ENCODE results near the gene ANKRD53. TPM values are rescaled to one million over a fixed set of nuclear protein-coding genes. Genes with fewer than 3 reads are reported as not detected.

The ANKRD53 gene
- total RNA-seq, 2 experiments from 2014 or later, result 0.21 to 0.38 TPM

- H3K9me3 Mint-ChIP-seq, result no peaks in the 10 kb centered on the region
- H3K27ac Mint-ChIP-seq, result no peak overlapping the region
- H3K36me3 Mint-ChIP-seq, result no peaks in the 10 kb centered on the region
- peaks cover 6% of the 10 kb centered on the region for H3K4me1 Mint-ChIP-seq
- DNase-seq, result no peak
- no peak overlapping the region for H3K4me3 Mint-ChIP-seq
- peaks cover 56% of the 10 kb centered on the region for H3K27me3 Mint-ChIP-seq
These were observed 19.1 kb upstream of the ANKRD53 start for GRCh38 chr2:70959271-70959761.

GRCh38 chr2:70959851-70960832, 18.3 kb upstream of the ANKRD53 start:
- Mint-ChIP-seq H3K27ac (no peak overlapping the region), H3K4me3 (no peak overlapping the region), H3K9me3 (no peaks in the 10 kb centered on the region), H3K4me1 (peaks cover 8% of the 10 kb centered on the region), H3K36me3 (no peaks in the 10 kb centered on the region), H3K27me3 (peaks cover 54% of the 10 kb centered on the region)
- DNase-seq, result no peak

- Mint-ChIP-seq H3K4me3 (no peak overlapping the region), H3K4me1 (peaks cover 10% of the 10 kb centered on the region), H3K36me3 (no peaks in the 10 kb centered on the region), H3K27ac (no peak overlapping the region), H3K9me3 (no peaks in the 10 kb centered on the region), H3K27me3 (peaks cover 52% of the 10 kb centered on the region)
- no peak for DNase-seq
These were observed 17.4 kb upstream of the ANKRD53 start for GRCh38 chr2:70960833-70961647.

- H3K9me3 Mint-ChIP-seq, result no peaks in the 10 kb centered on the region
- no peak for DNase-seq
- no peak overlapping the region for H3K27ac Mint-ChIP-seq
- H3K36me3 Mint-ChIP-seq, result no peaks in the 10 kb centered on the region
- H3K27me3 Mint-ChIP-seq, result peaks cover 51% of the 10 kb centered on the region
- H3K4me3 Mint-ChIP-seq, result no peak overlapping the region
- peaks cover 10% of the 10 kb centered on the region for H3K4me1 Mint-ChIP-seq
These were observed 16.8 kb upstream of the ANKRD53 start for GRCh38 chr2:70961648-70961994.

- H3K27me3 Mint-ChIP-seq, result peaks cover 44% of the 10 kb centered on the region
- no peak overlapping the region for H3K27ac Mint-ChIP-seq
- H3K4me3 Mint-ChIP-seq, result no peak overlapping the region
- no peaks in the 10 kb centered on the region for H3K9me3 Mint-ChIP-seq
- peaks cover 10% of the 10 kb centered on the region for H3K4me1 Mint-ChIP-seq
- DNase-seq, result no peak
- H3K36me3 Mint-ChIP-seq, result no peaks in the 10 kb centered on the region
These were observed 16.1 kb upstream of the ANKRD53 start for GRCh38 chr2:70962211-70962884.

- H3K4me1 Mint-ChIP-seq, result peaks cover 9% of the 10 kb centered on the region
- no peak overlapping the region for H3K4me3 Mint-ChIP-seq
- DNase-seq, result no peak
- H3K36me3 Mint-ChIP-seq, result no peaks in the 10 kb centered on the region
- no peak overlapping the region for H3K27ac Mint-ChIP-seq
- H3K9me3 Mint-ChIP-seq, result no peaks in the 10 kb centered on the region
- peaks cover 38% of the 10 kb centered on the region for H3K27me3 Mint-ChIP-seq
These were observed 15.2 kb upstream of the ANKRD53 start for GRCh38 chr2:70962885-70963878.

GRCh38 chr2:70964133-70964532, 14.3 kb upstream of the ANKRD53 start:
- peaks cover 4% of the 10 kb centered on the region for H3K4me1 Mint-ChIP-seq
- no peak overlapping the region for H3K27ac Mint-ChIP-seq
- H3K27me3 Mint-ChIP-seq, result peaks cover 38% of the 10 kb centered on the region
- no peaks in the 10 kb centered on the region for H3K36me3 Mint-ChIP-seq
- DNase-seq, result no peak
- no peak overlapping the region for H3K4me3 Mint-ChIP-seq
- H3K9me3 Mint-ChIP-seq, result no peaks in the 10 kb centered on the region

GRCh38 chr2:70964596-70965386, 13.6 kb upstream of the ANKRD53 start:
- H3K4me3 Mint-ChIP-seq, result peak overlapping the region; percentile 79
- no peaks in the 10 kb centered on the region for H3K9me3 Mint-ChIP-seq
- peak; percentile 84 for DNase-seq
- peaks cover 4% of the 10 kb centered on the region for H3K4me1 Mint-ChIP-seq
- H3K27ac Mint-ChIP-seq, result no peak overlapping the region
- peaks cover 38% of the 10 kb centered on the region for H3K27me3 Mint-ChIP-seq
- H3K36me3 Mint-ChIP-seq, result no peaks in the 10 kb centered on the region

- H3K9me3 Mint-ChIP-seq, result no peaks in the 10 kb centered on the region
- no peak overlapping the region for H3K27ac Mint-ChIP-seq
- no peak for DNase-seq
- peaks cover 42% of the 10 kb centered on the region for H3K27me3 Mint-ChIP-seq
- H3K4me3 Mint-ChIP-seq, result peak overlapping the region; percentile 79
- H3K4me1 Mint-ChIP-seq, result peaks cover 4% of the 10 kb centered on the region
- no peaks in the 10 kb centered on the region for H3K36me3 Mint-ChIP-seq
These were observed 12.9 kb upstream of the ANKRD53 start for GRCh38 chr2:70965506-70965905.

GRCh38 chr2:70966681-70967080, 11.7 kb upstream of the ANKRD53 start:
- H3K4me3 Mint-ChIP-seq, result no peak overlapping the region
- H3K27ac Mint-ChIP-seq, result no peak overlapping the region
- H3K27me3 Mint-ChIP-seq, result peaks cover 42% of the 10 kb centered on the region
- no peak for DNase-seq
- no peaks in the 10 kb centered on the region for H3K36me3 Mint-ChIP-seq
- H3K4me1 Mint-ChIP-seq, result peaks cover 4% of the 10 kb centered on the region
- no peaks in the 10 kb centered on the region for H3K9me3 Mint-ChIP-seq

GRCh38 chr2:70967189-70967588, 11.2 kb upstream of the ANKRD53 start:
- Mint-ChIP-seq H3K4me1 (peaks cover 4% of the 10 kb centered on the region), H3K27me3 (peaks cover 37% of the 10 kb centered on the region), H3K9me3 (no peaks in the 10 kb centered on the region), H3K4me3 (no peak overlapping the region), H3K27ac (no peak overlapping the region), H3K36me3 (no peaks in the 10 kb centered on the region)
- DNase-seq, result no peak

- Mint-ChIP-seq H3K36me3 (no peaks in the 10 kb centered on the region), H3K27me3 (peaks cover 12% of the 10 kb centered on the region), H3K4me1 (peaks cover 12% of the 10 kb centered on the region), H3K27ac (no peak overlapping the region), H3K9me3 (no peaks in the 10 kb centered on the region), H3K4me3 (no peak overlapping the region)
- no peak for DNase-seq
These were observed 3.8 kb upstream of the ANKRD53 start for GRCh38 chr2:70974592-70974991.

- H3K4me3 Mint-ChIP-seq, result no peak overlapping the region
- no peaks in the 10 kb centered on the region for H3K9me3 Mint-ChIP-seq
- no peak for DNase-seq
- H3K4me1 Mint-ChIP-seq, result peaks cover 12% of the 10 kb centered on the region
- peaks cover 10% of the 10 kb centered on the region for H3K27me3 Mint-ChIP-seq
- H3K36me3 Mint-ChIP-seq, result no peaks in the 10 kb centered on the region
- H3K27ac Mint-ChIP-seq, result no peak overlapping the region
These were observed 3.2 kb upstream of the ANKRD53 start for GRCh38 chr2:70975237-70975636.

Measured in activated naive CD8-positive, alpha-beta T cell treated with anti-CD3 and anti-CD28 coated beads for 36 hours (primary cell).